Uterus (tissue), 2 donors: ENCODE data around the gene MST1R.

ENCODE experiments used
- POLR2A ChIP-seq, 2 donors: fragments of 450-650 bp; IDR thresholded peaks; one replicate each; pipeline ENCODE4 v1.6.1; 2016; ENCODE audit warnings: antibody characterized with exemption in 2 of 2, mild to moderate bottlenecking in 1 of 2, moderate library complexity in 1 of 2
- TF ChIP-seq, protein P1 (sequence below), 4 experiments: fragments of 200-600 bp in 2 of 4; fragments of 450-650 bp in 2 of 4; sonication (generic) in 2 of 4; IDR thresholded peaks; one replicate each; pipeline ENCODE4 v1.5.1; 2016 to 2019; ENCODE audit warnings: antibody characterized with exemption in 4 of 4, mild to moderate bottlenecking in 2 of 4, moderate library complexity in 1 of 4

DNA sequence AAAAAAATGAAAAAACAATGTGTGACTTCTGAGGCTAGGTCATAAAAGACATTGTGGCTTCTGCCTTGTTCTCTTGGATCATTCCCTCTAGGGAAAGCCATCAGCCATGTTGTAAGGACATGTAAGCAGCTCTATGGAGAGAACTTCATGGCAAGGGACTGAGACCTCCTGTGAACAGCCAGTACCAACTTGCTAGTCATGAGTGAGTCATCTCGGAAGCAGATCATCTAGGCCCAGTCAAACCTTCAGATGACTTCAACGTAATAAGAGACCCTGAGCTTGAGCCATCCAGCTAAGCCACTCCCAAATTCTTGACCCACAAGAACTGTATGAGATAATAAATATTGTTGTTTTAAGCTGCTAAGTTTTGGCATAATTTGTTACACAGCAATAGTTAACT lies 21.0 kb upstream of the MST1R start:
- TF ChIP-seq, protein P1, sequence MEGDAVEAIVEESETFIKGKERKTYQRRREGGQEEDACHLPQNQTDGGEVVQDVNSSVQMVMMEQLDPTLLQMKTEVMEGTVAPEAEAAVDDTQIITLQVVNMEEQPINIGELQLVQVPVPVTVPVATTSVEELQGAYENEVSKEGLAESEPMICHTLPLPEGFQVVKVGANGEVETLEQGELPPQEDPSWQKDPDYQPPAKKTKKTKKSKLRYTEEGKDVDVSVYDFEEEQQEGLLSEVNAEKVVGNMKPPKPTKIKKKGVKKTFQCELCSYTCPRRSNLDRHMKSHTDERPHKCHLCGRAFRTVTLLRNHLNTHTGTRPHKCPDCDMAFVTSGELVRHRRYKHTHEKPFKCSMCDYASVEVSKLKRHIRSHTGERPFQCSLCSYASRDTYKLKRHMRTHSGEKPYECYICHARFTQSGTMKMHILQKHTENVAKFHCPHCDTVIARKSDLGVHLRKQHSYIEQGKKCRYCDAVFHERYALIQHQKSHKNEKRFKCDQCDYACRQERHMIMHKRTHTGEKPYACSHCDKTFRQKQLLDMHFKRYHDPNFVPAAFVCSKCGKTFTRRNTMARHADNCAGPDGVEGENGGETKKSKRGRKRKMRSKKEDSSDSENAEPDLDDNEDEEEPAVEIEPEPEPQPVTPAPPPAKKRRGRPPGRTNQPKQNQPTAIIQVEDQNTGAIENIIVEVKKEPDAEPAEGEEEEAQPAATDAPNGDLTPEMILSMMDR (IDR thresholded peaks at IDR 0.05): no peak
- TF ChIP-seq POLR2A (IDR thresholded peaks at IDR 0.05): no peak
